ENCODE data around the gene ANXA11.
A peak's percentile ranks its signal among the peaks of the same experiment; 100 is the strongest.

GRCh38 chr10:80171248-80171660 lies 34.1 kb downstream of the ANXA11 start:
- TF ChIP-seq POLR2A (IDR thresholded peaks at IDR 0.05) = no peak
- TF ChIP-seq CTCF (IDR thresholded peaks at IDR 0.05) = no peak
- peak in 2 of 3 donors; percentile 69 to 75 for TF ChIP-seq POLR2AphosphoS5 (IDR thresholded peaks at IDR 0.05)

Measured in stomach (tissue), 4 donors.